Right cardiac atrium (tissue), 5 donors: ENCODE measurements around the gene RAPGEF4. TPM values are rescaled to one million over a fixed set of nuclear protein-coding genes. Genes with fewer than 3 reads are reported as not detected.

Experiments used
- ATAC-seq, 2 donors: fragments of 200-7000 bp; cut with Tn5 transposase; one replicate each; pipeline versions ENCODE4 v1.8.0 to v1.9.1; 2020; ENCODE audit warnings: moderate library complexity in 2 of 2, mild to moderate bottlenecking in 1 of 2
- DNase-seq, 3 donors: peaks; one replicate each; pipeline ENCODE4 v3.0.0-alpha.2; 2020
- H3K27ac ChIP-seq: one replicate; pipeline ENCODE4 v1.5.1; 2013; ENCODE audit warnings: mild to moderate bottlenecking, low read length, control low read depth, moderate library complexity
- H3K27me3 ChIP-seq: one replicate; pipeline ENCODE4 v1.6.1; 2013; ENCODE audit not compliant: control insufficient read depth, insufficient read depth
- H3K4me1 ChIP-seq: one replicate; pipeline ENCODE4 v1.6.1; 2013; ENCODE audit warnings: low read length; ENCODE audit not compliant: control insufficient read depth, insufficient read depth
- H3K4me3 ChIP-seq: one replicate; pipeline ENCODE4 v1.5.1; 2013; ENCODE audit warnings: low read length, control low read depth
- H3K9me3 ChIP-seq: one replicate; pipeline ENCODE4 v1.6.1; 2013; ENCODE audit warnings: low read length; ENCODE audit not compliant: control insufficient read depth
- WGBS: extraction: QIAGEN DNeasy Blood & Tissue Kit; methylation state at CpG from one replicate; pipeline ENCODE4 v1.1.7; 2013; 5-methylcytosine and 5-hydroxymethylcytosine counted together
- intact Hi-C, 4 donors: fragments of 100-400 bp; cut with DNase I; formaldehyde crosslinking; loops; one replicate each; pipeline versions ENCODE4 v1.11.0 to v1.14.0; 2022 to 2023
- polyA plus RNA-seq: library from polyadenylated mRNA; stranded (reverse); fragments of 200-250 nt; gene quantifications from one replicate; pipeline ENCODE4 v1.2.3, GENCODE V29; 2013
- total RNA-seq, 4 donors: library from RNA; stranded (reverse); fragmentation: NEBNext Ultra II Directional; extraction: Animal tissue kit (Norgen Biotek cat#: 25700); gene quantifications; one replicate each; pipeline ENCODE4 v1.2.1, GENCODE V29; 2021
- donor health status: healthy with polysubstance abuse.
- donor health status: DM: no; HTN: yes; CAD: no.
- donor health status: DM: no; HTN: no; CAD: no.
- donor health status: DM: no; HTN: yes; CAD: no; lungs with severe emphysema.
- donor health status: DM: yes; HTN: yes; CAD: no.

Gene RAPGEF4
- total and polyA plus RNA-seq, 5 donors, result 5.9 to 11.3 (median 8.8) TPM

- no peak overlapping the region for H3K4me3 ChIP-seq
- ATAC-seq, result no peak
- DNase-seq, result no peak
- H3K4me1 ChIP-seq, result peaks cover 2% of the 10 kb centered on the region
- WGBS, result 48% methylated on average over 4 of the region's 4 CpGs
- H3K27me3 ChIP-seq, result no peaks in the 10 kb centered on the region
- H3K9me3 ChIP-seq, result no peaks in the 10 kb centered on the region
- intact Hi-C loops, result no loop called here
- no peak overlapping the region for H3K27ac ChIP-seq
These were observed 321.2 kb downstream of the RAPGEF4 start for GRCh38 chr2:173056705-173057364.

GRCh38 chr2:173058097-173058496 is 322.5 kb downstream of the RAPGEF4 start:
- Histone ChIP-seq H3K9me3 (no peaks in the 10 kb centered on the region), H3K27me3 (no peaks in the 10 kb centered on the region), H3K4me1 (peaks cover 2% of the 10 kb centered on the region), H3K4me3 (no peak overlapping the region), H3K27ac (no peak overlapping the region)
- ATAC-seq (peak; percentile 17 to 21), DNase-seq (no peak)
- intact Hi-C loops, result no loop called here

- ATAC-seq (peak in 1 of 2 donors; percentile 33), DNase-seq (no peak)
- intact Hi-C loops, result no loop called here
- Histone ChIP-seq H3K27ac (no peak overlapping the region), H3K27me3 (no peaks in the 10 kb centered on the region), H3K4me1 (peaks cover 2% of the 10 kb centered on the region), H3K4me3 (no peak overlapping the region), H3K9me3 (no peaks in the 10 kb centered on the region)
- WGBS, result 82% methylated on average over 2 of the region's 2 CpGs
These were observed 323.0 kb downstream of the RAPGEF4 start for GRCh38 chr2:173058673-173059072.

- Histone ChIP-seq H3K27ac (no peak overlapping the region), H3K27me3 (no peaks in the 10 kb centered on the region), H3K9me3 (no peaks in the 10 kb centered on the region), H3K4me1 (peaks cover 2% of the 10 kb centered on the region), H3K4me3 (no peak overlapping the region)
- 94% methylated on average over 3 of the region's 3 CpGs for WGBS
- no peak for DNase-seq
- no peak for ATAC-seq
- intact Hi-C loops, result no loop called here
These were observed 323.6 kb downstream of the RAPGEF4 start for GRCh38 chr2:173059292-173059691.

- Histone ChIP-seq H3K27me3 (no peaks in the 10 kb centered on the region), H3K9me3 (no peaks in the 10 kb centered on the region), H3K27ac (no peak overlapping the region), H3K4me1 (peaks cover 2% of the 10 kb centered on the region), H3K4me3 (no peak overlapping the region)
- DNase-seq (no peak), ATAC-seq (peak in 1 of 2 donors; percentile 62)
- intact Hi-C loops, result no loop called here
- WGBS, result 46% methylated on average over 5 of the region's 5 CpGs
These were observed 324.4 kb downstream of the RAPGEF4 start for GRCh38 chr2:173059971-173060461.

- intact Hi-C loops, result no loop called here
These were observed 327.2 kb downstream of the RAPGEF4 start for GRCh38 chr2:173062801-173063200.

GRCh38 chr2:173064151-173064805 is 328.6 kb downstream of the RAPGEF4 start:
- WGBS, result 75% methylated on average over 4 of the region's 4 CpGs
- ATAC-seq, result no peak
- no peak overlapping the region for H3K27ac ChIP-seq
- H3K9me3 ChIP-seq, result no peaks in the 10 kb centered on the region
- intact Hi-C loops, result no loop called here
- no peaks in the 10 kb centered on the region for H3K4me1 ChIP-seq
- H3K27me3 ChIP-seq, result no peaks in the 10 kb centered on the region
- H3K4me3 ChIP-seq, result no peak overlapping the region
- no peak for DNase-seq

More at GRCh38 chr2:173062801-173063200, 327.2 kb downstream of the RAPGEF4 start:
- H3K4me1 ChIP-seq, result no peaks in the 10 kb centered on the region
- H3K27me3 ChIP-seq, result no peaks in the 10 kb centered on the region
- no peaks in the 10 kb centered on the region for H3K9me3 ChIP-seq
- no peak overlapping the region for H3K4me3 ChIP-seq
- WGBS, result 83% methylated on average over 4 of the region's 4 CpGs
- DNase-seq (no peak), ATAC-seq (no peak)
- no peak overlapping the region for H3K27ac ChIP-seq

GRCh38 chr2:173066887-173067676 is 331.4 kb downstream of the RAPGEF4 start:
- Histone ChIP-seq H3K27ac (no peak overlapping the region), H3K9me3 (no peaks in the 10 kb centered on the region), H3K4me3 (no peak overlapping the region), H3K27me3 (no peaks in the 10 kb centered on the region), H3K4me1 (no peaks in the 10 kb centered on the region)
- no peak for DNase-seq
- intact Hi-C loops, result no loop called here
- no peak for ATAC-seq
- WGBS, result 83% methylated on average over 6 of the region's 6 CpGs

- intact Hi-C loops, result loop anchor here in 3 of 4 donors (2.0 to 5.0 kb wide), 6 partner anchors 38 to 137 kb away; no protein-coding TSS in a partner anchor
- 7% methylated on average over 25 of the region's 25 CpGs for WGBS
- Histone ChIP-seq H3K4me1 (peaks cover 2% of the 10 kb centered on the region), H3K27me3 (no peaks in the 10 kb centered on the region), H3K27ac (peak overlapping the region; percentile 84), H3K4me3 (peak overlapping the region; percentile 70), H3K9me3 (no peaks in the 10 kb centered on the region)
- DNase-seq, result no peak
- ATAC-seq, result no peak
These were observed 339.6 kb downstream of the RAPGEF4 start for GRCh38 chr2:173075056-173075780.

- peaks cover 2% of the 10 kb centered on the region for H3K4me1 ChIP-seq
- H3K27me3 ChIP-seq, result no peaks in the 10 kb centered on the region
- ATAC-seq, result peak; percentile 91
- H3K27ac ChIP-seq, result peak within 1 kb of the TSS; percentile 84
- intact Hi-C loops, result loop anchor here in 3 of 4 donors (2.0 to 5.0 kb wide), 6 partner anchors 39 to 136 kb away; no protein-coding TSS in a partner anchor
- no peaks in the 10 kb centered on the region for H3K9me3 ChIP-seq
- under 1% methylated on average over 106 of the region's 106 CpGs for WGBS
- peak within 1 kb of the TSS; percentile 70 for H3K4me3 ChIP-seq
- DNase-seq, result peak; percentile 80 to 93 (median 91)
These were observed 340.3 kb downstream of the RAPGEF4 start, which contains the start of gene MAP3K20 for GRCh38 chr2:173075781-173076580. MAP3K20 (plus strand) TSS chr2:173075846; CDS start chr2:173091032, 15,186 bp downstream.
